ENCODE data around the gene PLS3. TPM values are rescaled to one million over a fixed set of nuclear protein-coding genes. Genes with fewer than 3 reads are reported as not detected.
A peak's percentile ranks its signal among the peaks of the same experiment; 100 is the strongest.

Gene PLS3
- total and polyA plus RNA-seq, 8 donors, result 11.4 to 42.0 (median 23.2) TPM

- no peaks in the 10 kb centered on the region for H3K27me3 ChIP-seq
- no peak for TF ChIP-seq CTCF (IDR thresholded peaks at IDR 0.05)
- no peaks in the 10 kb centered on the region for H3K9me3 ChIP-seq
- FAIRE-seq (no peak), ATAC-seq (no peak), DNase-seq (no peak)
- intact Hi-C loops (cut with DNase I), result no loop called here
- peaks cover 0 to 4% (median 0%) of the 10 kb centered on the region in 3 donors for H3K4me1 ChIP-seq
- H3K27ac ChIP-seq, result no peak overlapping the region
- no peaks in the 10 kb centered on the region for H3K36me3 ChIP-seq
- H3K4me3 ChIP-seq, result no peak overlapping the region
These were observed 10.7 kb downstream of the PLS3 start for GRCh38 chrX:115571712-115572111.

- H3K27ac ChIP-seq, result no peak overlapping the region
- H3K9me3 ChIP-seq, result no peaks in the 10 kb centered on the region
- no peak for ATAC-seq
- peaks cover 0 to 4% (median 0%) of the 10 kb centered on the region in 3 donors for H3K4me1 ChIP-seq
- H3K36me3 ChIP-seq, result no peaks in the 10 kb centered on the region
- no peak for TF ChIP-seq CTCF (IDR thresholded peaks at IDR 0.05)
- H3K4me3 ChIP-seq, result no peak overlapping the region
- WGBS, 2 donors, result 72 to 74% methylated on average over 2 of the region's 2 CpGs
- DNase-seq, result no peak
- intact Hi-C loops (cut with DNase I), result no loop called here
- peak; percentile 60 for FAIRE-seq
- H3K27me3 ChIP-seq, result no peaks in the 10 kb centered on the region
These were observed 12.2 kb downstream of the PLS3 start for GRCh38 chrX:115573185-115573584.

- no peak overlapping the region for H3K4me3 ChIP-seq
- WGBS, 2 donors, result 64 to 71% methylated on average over 5 of the region's 5 CpGs
- DNase-seq (no peak), FAIRE-seq (no peak), ATAC-seq (no peak)
- no peaks in the 10 kb centered on the region for H3K9me3 ChIP-seq
- no peak for TF ChIP-seq CTCF (IDR thresholded peaks at IDR 0.05)
- H3K27me3 ChIP-seq, result no peaks in the 10 kb centered on the region
- no peaks in the 10 kb centered on the region for H3K36me3 ChIP-seq
- intact Hi-C loops (cut with DNase I), result no loop called here
- no peaks in the 10 kb centered on the region for H3K4me1 ChIP-seq
- H3K27ac ChIP-seq, result no peak overlapping the region
These were observed 15.7 kb downstream of the PLS3 start for GRCh38 chrX:115576676-115577075.

GRCh38 chrX:115579327-115579726 is 18.4 kb downstream of the PLS3 start:
- Histone ChIP-seq H3K36me3 (no peaks in the 10 kb centered on the region), H3K27me3 (no peaks in the 10 kb centered on the region), H3K4me3 (no peak overlapping the region), H3K9me3 (no peaks in the 10 kb centered on the region), H3K27ac (no peak overlapping the region), H3K4me1 (peaks cover 0 to 4% (median 0%) of the 10 kb centered on the region in 3 donors)
- intact Hi-C loops (cut with DNase I), result no loop called here
- no peak for ATAC-seq
- no peak for FAIRE-seq
- no peak for TF ChIP-seq CTCF (IDR thresholded peaks at IDR 0.05)
- 81 to 94% methylated on average over 2 of the region's 2 CpGs for WGBS, 2 donors
- no peak for DNase-seq

- Histone ChIP-seq H3K27ac (no peak overlapping the region), H3K9me3 (no peaks in the 10 kb centered on the region), H3K4me3 (no peak overlapping the region), H3K36me3 (no peaks in the 10 kb centered on the region), H3K4me1 (peaks cover 0 to 8% (median 0%) of the 10 kb centered on the region in 3 donors), H3K27me3 (no peaks in the 10 kb centered on the region)
- intact Hi-C loops (cut with DNase I), result no loop called here
- DNase-seq (no peak), FAIRE-seq (peak; percentile 23), ATAC-seq (no peak)
- 75 to 84% methylated on average over 8 of the region's 8 CpGs for WGBS, 2 donors
- TF ChIP-seq CTCF (IDR thresholded peaks at IDR 0.05), result no peak
These were observed 18.9 kb downstream of the PLS3 start for GRCh38 chrX:115579786-115580294.
